ENCODE results near the gene COBLL1.

The COBLL1 gene

GRCh38 chr2:164681009-164681408, 160.6 kb downstream of the COBLL1 start:
- no peak for DNase-seq (ENCODE audit: low read depth)

DNA sequence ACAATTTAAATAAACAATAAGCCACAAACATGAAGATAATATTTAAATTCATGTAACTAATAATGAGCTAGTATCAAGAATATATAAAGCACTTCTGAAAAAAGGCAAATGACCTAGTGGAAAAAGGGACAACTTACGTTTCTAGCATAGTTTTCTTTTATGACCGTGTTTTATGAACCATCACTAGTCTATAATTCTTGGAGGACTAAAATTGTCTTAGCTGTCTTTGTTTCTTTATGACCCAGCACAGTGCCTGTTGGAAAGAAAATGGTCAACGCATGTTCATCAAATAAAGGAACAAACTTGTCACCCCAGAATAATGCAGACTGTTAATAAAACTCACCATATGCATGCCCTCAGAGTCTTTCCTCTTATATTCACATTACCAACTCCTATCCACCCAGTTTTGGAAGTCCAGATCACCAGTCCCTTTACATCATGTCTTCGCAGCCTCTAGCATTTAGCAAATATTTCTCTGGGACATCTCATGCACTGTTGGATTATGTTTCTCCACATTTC, 162.9 kb downstream of the COBLL1 start:
- no peak for DNase-seq (ENCODE audit: low read depth)

DNA sequence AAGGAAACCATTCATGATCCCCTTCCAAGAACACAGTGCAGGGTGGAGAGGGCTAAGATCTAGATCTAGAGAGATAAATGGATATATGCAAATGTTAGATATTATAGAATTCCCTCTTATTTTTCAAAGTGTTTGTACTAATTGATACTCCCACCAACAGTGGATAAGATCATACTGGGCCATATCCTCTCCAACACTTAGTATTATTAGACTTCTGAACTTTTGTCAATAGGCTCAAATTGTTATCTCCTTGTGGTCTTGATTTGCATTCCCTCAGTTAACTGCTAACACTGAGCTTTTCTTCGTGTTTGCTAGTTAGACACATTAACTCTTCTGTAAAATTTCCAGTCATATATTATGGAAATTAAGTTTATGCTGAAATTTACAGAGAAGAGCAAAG, 163.9 kb downstream of the COBLL1 start:
- DNase-seq (ENCODE audit: low read depth) = no peak

DNA sequence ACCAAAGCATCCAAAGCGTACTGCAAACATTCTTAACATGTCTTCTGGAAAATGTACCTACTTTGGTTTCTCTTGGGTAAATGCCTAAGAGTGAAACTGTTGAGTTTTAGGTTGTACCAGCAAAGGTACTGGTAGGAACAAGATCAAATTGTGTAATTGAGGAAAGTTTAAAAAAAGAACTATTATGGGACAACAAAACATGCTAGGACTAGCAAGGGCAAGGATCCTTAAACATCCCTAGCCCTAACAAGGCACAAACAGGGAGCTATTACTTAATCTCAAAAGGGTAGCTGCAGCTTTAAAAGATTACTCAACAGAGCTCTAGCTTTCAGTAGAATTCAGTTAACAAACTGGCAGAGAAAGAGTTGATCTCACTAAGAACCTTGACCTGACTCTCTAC, 164.4 kb downstream of the COBLL1 start:
- DNase-seq (ENCODE audit: low read depth) = no peak

GRCh38 chr2:164675687-164676086, 165.9 kb downstream of the COBLL1 start:
- no peak for DNase-seq (ENCODE audit: low read depth)

DNA sequence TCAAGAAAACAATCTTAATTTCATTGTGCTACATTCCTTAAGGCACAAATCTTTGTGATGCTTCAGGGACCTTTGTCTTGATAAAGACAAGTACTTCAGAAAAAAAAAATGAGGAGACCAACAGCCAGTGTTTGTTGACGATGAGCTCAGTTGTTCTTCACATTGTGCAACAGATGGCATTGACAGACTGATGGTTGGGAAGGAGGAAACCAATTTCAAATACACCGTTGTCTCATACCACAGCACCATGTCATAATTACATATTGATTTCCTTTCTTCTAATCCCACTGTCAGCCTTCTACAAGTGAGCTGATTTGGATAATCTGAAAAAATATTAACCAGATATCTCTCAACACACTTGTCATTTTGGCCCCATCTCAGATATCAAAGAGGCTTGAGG, 166.6 kb downstream of the COBLL1 start:
- no peak for DNase-seq (ENCODE audit: low read depth)

DNA sequence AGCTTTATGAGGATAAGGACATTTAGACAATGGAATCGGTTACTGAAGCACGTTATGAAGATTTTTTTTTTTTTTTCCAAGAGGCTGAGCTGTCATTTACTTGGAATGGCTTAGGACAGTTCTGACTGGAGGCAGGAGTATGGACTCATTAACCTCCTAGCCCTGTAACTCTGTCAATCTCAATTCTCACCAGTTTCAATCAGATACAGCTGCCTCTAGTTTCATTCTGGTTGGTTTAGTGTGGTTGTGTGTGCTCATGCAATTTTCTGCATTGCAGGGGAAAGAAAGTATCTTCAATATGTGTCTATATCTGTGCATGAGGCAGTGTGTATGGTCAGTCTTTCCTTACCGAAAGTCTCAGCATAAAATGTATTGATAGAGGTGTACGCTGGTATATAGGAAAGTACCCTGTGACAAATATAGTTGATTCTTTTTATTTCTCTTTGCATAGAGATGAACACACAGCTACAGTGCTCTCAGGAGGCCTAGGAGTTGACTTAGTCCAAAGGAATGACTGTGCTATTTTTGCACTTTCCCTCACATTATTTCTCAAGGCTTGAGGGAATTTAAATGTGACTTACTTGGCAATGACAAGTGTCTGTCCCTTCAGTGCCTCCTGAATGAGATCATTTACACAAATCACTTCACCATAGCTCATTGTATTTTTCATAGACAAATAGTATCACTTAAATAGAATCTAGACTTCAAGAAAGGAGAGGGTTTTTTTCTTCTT, 169.8 kb downstream of the COBLL1 start:
- peak; percentile 17 for DNase-seq (ENCODE audit: low read depth)

- DNase-seq (ENCODE audit: low read depth) = no peak
Observed at GRCh38 chr2:164669291-164669690, 172.3 kb downstream of the COBLL1 start.

GRCh38 chr2:164667566-164667965, 174.1 kb downstream of the COBLL1 start:
- no peak for DNase-seq (ENCODE audit: low read depth)

GRCh38 chr2:164664070-164664469, 177.6 kb downstream of the COBLL1 start:
- no peak for DNase-seq (ENCODE audit: low read depth)

DNA sequence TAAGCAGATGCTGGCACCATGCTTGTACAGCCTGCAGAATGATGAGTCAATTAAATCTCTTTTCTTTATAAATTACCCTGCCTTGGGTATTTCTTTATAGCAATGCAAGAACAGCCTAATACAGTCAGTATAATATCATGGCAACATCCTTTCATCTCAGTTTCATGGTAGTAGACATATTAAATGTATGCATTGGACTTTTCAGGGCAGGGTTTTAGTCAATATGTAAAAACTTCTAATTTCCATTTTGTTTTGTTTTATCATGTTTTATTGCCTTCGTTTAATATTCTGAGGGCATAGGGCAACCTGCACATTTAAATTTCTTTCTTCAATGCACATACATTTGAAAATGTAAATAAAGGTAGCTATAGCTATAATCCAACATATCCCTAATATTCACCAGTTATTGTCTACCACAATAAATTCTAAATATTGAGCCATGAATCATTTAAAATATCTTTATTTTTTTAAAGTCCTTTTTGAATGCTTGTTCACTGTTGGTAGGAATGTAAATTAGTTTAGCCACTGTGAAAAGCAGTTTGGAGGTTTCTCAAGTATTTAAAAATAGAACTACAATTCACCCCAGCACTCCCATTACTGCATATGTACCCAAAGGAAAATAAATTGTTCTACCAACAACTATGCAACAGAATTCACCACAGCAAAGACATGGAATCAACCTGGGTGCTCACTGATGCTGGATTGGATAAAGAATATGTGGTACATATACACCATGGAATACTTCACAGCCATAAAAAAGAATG, 178.6 kb downstream of the COBLL1 start:
- no peak for DNase-seq (ENCODE audit: low read depth)

DNA sequence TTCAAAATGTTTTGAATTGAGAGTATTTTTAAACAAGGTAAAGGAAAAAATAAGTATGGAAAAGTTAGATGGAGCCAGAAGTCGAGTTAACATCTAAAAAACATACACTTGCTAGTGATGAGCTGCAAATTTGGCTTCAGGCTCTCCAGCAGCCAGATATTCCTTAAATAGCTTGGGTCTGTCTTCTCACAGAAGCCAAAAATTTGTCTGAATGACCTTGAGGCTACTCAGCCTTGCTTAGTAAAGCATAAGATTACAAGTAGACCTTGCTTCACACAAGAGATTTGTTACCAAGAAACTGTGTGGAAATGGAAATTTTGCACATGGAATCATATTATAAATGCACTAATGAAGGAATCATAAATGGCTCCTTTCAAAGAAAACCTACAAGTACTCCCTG, 179.6 kb downstream of the COBLL1 start:
- no peak for DNase-seq (ENCODE audit: low read depth)

GRCh38 chr2:164661349-164661748, 180.3 kb downstream of the COBLL1 start:
- DNase-seq (ENCODE audit: low read depth) = no peak

- DNase-seq (ENCODE audit: low read depth) = peak; percentile 73
Observed at GRCh38 chr2:164657129-164657528, 184.5 kb downstream of the COBLL1 start.

GRCh38 chr2:164655750-164656149, 185.9 kb downstream of the COBLL1 start:
- no peak for DNase-seq (ENCODE audit: low read depth)

DNA sequence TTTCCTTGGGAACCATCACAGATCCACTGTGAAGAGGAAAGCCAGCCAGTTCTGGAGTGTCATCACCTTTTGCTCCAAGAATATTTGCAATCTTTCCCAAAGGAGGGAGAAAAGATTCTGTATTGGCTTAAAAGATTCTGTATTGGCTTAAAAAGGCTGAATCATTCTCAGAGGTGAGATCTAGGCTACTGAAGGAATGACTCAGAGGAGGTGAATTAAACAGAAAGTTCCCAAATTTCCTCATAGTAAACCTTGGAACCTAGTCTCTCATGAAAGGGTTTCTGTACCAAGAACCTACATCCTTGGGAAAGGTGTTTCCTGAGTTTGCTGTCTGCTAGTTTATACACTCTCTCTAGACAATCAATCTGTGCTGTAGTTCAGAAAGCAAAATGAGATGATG, 186.3 kb downstream of the COBLL1 start:
- no peak for DNase-seq (ENCODE audit: low read depth)

DNA sequence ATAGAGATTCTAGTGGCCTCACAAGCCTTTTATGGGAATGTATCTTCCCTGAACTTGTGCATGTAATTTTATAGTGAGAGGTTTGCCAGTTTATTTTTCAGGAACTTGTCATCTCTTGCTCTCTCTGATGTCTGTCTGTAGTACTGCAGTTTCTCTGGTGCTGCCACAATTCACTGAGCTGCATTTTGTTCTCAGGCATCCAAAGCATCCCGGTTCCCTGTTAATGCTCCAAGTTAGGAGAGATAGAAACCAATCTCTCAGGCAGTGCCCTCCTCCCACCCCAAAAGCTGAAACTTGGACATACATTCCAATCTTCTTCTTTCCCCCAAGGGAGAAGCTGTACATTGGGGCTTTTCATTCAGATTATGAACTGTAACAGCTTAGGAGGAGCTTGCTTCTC, 190.3 kb downstream of the COBLL1 start:
- no peak for DNase-seq (ENCODE audit: low read depth)

GRCh38 chr2:164644036-164644700, 197.5 kb downstream of the COBLL1 start:
- peak; percentile 23 for DNase-seq (ENCODE audit: low read depth)

- DNase-seq (ENCODE audit: low read depth) = no peak
Observed at GRCh38 chr2:164642946-164643555, 198.6 kb downstream of the COBLL1 start.

DNA sequence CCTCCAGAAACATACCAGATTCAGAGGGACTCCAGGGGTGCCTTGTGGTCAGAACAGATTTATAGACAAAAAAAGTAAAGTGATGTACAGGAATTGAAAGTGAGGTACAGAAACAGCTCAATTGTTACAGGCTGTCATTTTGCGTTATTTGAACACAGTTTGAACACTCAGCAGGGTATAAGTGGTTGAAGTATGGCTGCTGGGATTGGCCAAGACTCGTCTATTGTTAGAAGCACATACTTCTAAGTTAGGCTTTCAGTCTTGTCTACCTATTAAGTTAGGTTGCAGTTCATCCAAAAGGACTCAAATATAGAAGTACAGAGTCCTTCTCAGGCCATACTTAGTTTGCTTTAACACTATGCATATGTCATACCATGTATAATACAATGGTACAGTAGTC, 199.4 kb downstream of the COBLL1 start:
- no peak for DNase-seq (ENCODE audit: low read depth)
